Measurements from ENCODE around the gene SNTG2.
"Not testable (repeated sequence)": the region's sequence is repeated elsewhere in the genome, so short reads cannot be mapped to it uniquely, and the experiment has no call there.

SNTG2 gene
- 0.27 to 2.4 (median 1.3) reads per million in 4 donors for total RNA-seq

GRCh38 chr2:950080-950966, at the start of gene SNTG2:
Gene SNTG2 (plus strand): TSS chr2:950849. CDS start chr2:950997, 148 bp downstream.
- peak in 3 of 5 donors; percentile 22 to 35 (median 29) for DNase-seq

- DNase-seq: no peak
Observed at GRCh38 chr2:902584-902983, 48.1 kb upstream of the SNTG2 start.

- no peak for DNase-seq
Observed at GRCh38 chr2:903223-903900, 47.3 kb upstream of the SNTG2 start.

- no peak for DNase-seq
Observed at GRCh38 chr2:904246-905024, 46.2 kb upstream of the SNTG2 start.

- DNase-seq: no peak
Observed at GRCh38 chr2:905091-905832, 45.4 kb upstream of the SNTG2 start.

GRCh38 chr2:905833-906140, 44.9 kb upstream of the SNTG2 start:
- no peak for DNase-seq

- no peak for DNase-seq
Observed at GRCh38 chr2:907706-908105, 42.9 kb upstream of the SNTG2 start.

GRCh38 chr2:908568-908967, 42.1 kb upstream of the SNTG2 start:
- DNase-seq: no peak

GRCh38 chr2:909764-910379, 40.8 kb upstream of the SNTG2 start:
- DNase-seq: not testable (repeated sequence)

GRCh38 chr2:910698-911097, 40.0 kb upstream of the SNTG2 start:
- DNase-seq: no peak

GRCh38 chr2:915979-916378, 34.7 kb upstream of the SNTG2 start:
- DNase-seq: no peak

GRCh38 chr2:916935-917334, 33.7 kb upstream of the SNTG2 start:
- DNase-seq: no peak

GRCh38 chr2:919672-920071, 31.0 kb upstream of the SNTG2 start:
- DNase-seq: no peak

- DNase-seq: no peak
Observed at GRCh38 chr2:920573-920972, 30.1 kb upstream of the SNTG2 start.

GRCh38 chr2:920999-921398, 29.6 kb upstream of the SNTG2 start:
- DNase-seq: no peak

GRCh38 chr2:922185-922584, 28.5 kb upstream of the SNTG2 start:
- DNase-seq: no peak

- DNase-seq: no peak
Observed at GRCh38 chr2:923832-924601, 26.6 kb upstream of the SNTG2 start.

GRCh38 chr2:924701-925100, 25.9 kb upstream of the SNTG2 start:
- no peak for DNase-seq

- no peak for DNase-seq
Observed at GRCh38 chr2:925309-925708, 25.3 kb upstream of the SNTG2 start.

- no peak for DNase-seq
Observed at GRCh38 chr2:925711-926110, 24.9 kb upstream of the SNTG2 start.

GRCh38 chr2:926259-926793, 24.3 kb upstream of the SNTG2 start:
- DNase-seq: no peak

Data from T-helper 1 cell (primary cell).